Activated T-helper 1 cell treated with anti-CD3 and anti-CD28 coated beads, Interleukin-12 subunit alpha, Interleukin-12 subunit beta, Interleukin-2, Interleukin-4 antibody, amounts not matched to agents 30 ng/mL and 10 ng/mL and 1 ng/mL, durations not matched to agents 14 hours and 24 hours and 36 hours (primary cell): ENCODE measurements around the gene CDH22. TPM values are rescaled to one million over a fixed set of nuclear protein-coding genes. Genes with fewer than 3 reads are reported as not detected.

Experiments
- DNase-seq: peaks from one replicate; pipeline ENCODE4 v3.0.0; 2021; ENCODE audit warnings: low spot score
- H3K27ac Mint-ChIP-seq: one replicate; pipeline ENCODE4 v1.8.0; 2021; ENCODE audit warnings: mild to moderate bottlenecking, mixed read lengths
- H3K27me3 Mint-ChIP-seq: one replicate; pipeline ENCODE4 v1.8.0; 2022; ENCODE audit warnings: mild to moderate bottlenecking, moderate library complexity, mixed read lengths; ENCODE audit not compliant: insufficient read depth
- H3K36me3 Mint-ChIP-seq: one replicate; pipeline ENCODE4 v1.8.0; 2021; ENCODE audit warnings: low read depth, mixed read lengths
- H3K4me1 Mint-ChIP-seq: one replicate; pipeline ENCODE4 v1.8.0; 2021; ENCODE audit warnings: low read depth, mixed read lengths
- H3K4me3 Mint-ChIP-seq: one replicate; pipeline ENCODE4 v1.8.0; 2021; ENCODE audit warnings: mild to moderate bottlenecking, moderate library complexity, mixed read lengths
- H3K9me3 Mint-ChIP-seq: one replicate; pipeline ENCODE4 v1.8.0; 2021; ENCODE audit warnings: mixed read lengths
- intact Hi-C: fragments of 100-400 bp; cut with micrococcal nuclease; formaldehyde crosslinking; loops from one replicate; pipeline ENCODE4 v1.15.1; 2024
- total RNA-seq: library from RNA; stranded (reverse); gene quantifications from 2 replicates; pipeline ENCODE4 v1.2.3, GENCODE V29; 2022

The CDH22 gene
- total RNA-seq, result not detected in 2 replicates

GRCh38 chr20:46308258-46309157, at the start of gene CDH22:
TSS of gene CDH22 (minus strand) at chr20:46308498. CDS start at chr20:46251294, 57,204 bp downstream.
- H3K27me3 Mint-ChIP-seq, result peaks cover 73% of the 10 kb centered on the region
- DNase-seq, result no peak
- intact Hi-C loops, result loop anchor here (1.0 to 10.0 kb wide), 3 partner anchors 54 to 284 kb away; partner anchors contain the start of gene SLC12A5
- H3K9me3 Mint-ChIP-seq, result no peaks in the 10 kb centered on the region
- no peak within 1 kb of the TSS for H3K27ac Mint-ChIP-seq
- H3K4me1 Mint-ChIP-seq, result peaks cover 7% of the 10 kb centered on the region
- H3K4me3 Mint-ChIP-seq, result peak within 1 kb of the TSS; percentile 56
- H3K36me3 Mint-ChIP-seq, result no peaks in the 10 kb centered on the region

GRCh38 chr20:46357030-46357514, 48.8 kb upstream of the CDH22 start:
- Mint-ChIP-seq H3K9me3 (no peaks in the 10 kb centered on the region), H3K4me3 (no peak overlapping the region), H3K36me3 (peaks cover 17% of the 10 kb centered on the region), H3K27me3 (no peaks in the 10 kb centered on the region), H3K27ac (no peak overlapping the region), H3K4me1 (peaks cover 13% of the 10 kb centered on the region)
- no peak for DNase-seq
- intact Hi-C loops, result no loop called here

GRCh38 chr20:46356195-46357029, 48.1 kb upstream of the CDH22 start:
- DNase-seq, result no peak
- no peak overlapping the region for H3K27ac Mint-ChIP-seq

GRCh38 chr20:46355778-46356177, 47.5 kb upstream of the CDH22 start:
- H3K36me3 Mint-ChIP-seq, result peaks cover 16% of the 10 kb centered on the region
- H3K4me3 Mint-ChIP-seq, result no peak overlapping the region
- H3K27ac Mint-ChIP-seq, result no peak overlapping the region
- intact Hi-C loops, result no loop called here
- H3K27me3 Mint-ChIP-seq, result no peaks in the 10 kb centered on the region
- DNase-seq, result no peak
- H3K9me3 Mint-ChIP-seq, result no peaks in the 10 kb centered on the region
- peaks cover 5% of the 10 kb centered on the region for H3K4me1 Mint-ChIP-seq

More at GRCh38 chr20:46356195-46357029, 48.1 kb upstream of the CDH22 start:
- Mint-ChIP-seq H3K4me3 (no peak overlapping the region), H3K27me3 (no peaks in the 10 kb centered on the region), H3K36me3 (peaks cover 17% of the 10 kb centered on the region), H3K4me1 (peaks cover 6% of the 10 kb centered on the region), H3K9me3 (no peaks in the 10 kb centered on the region)
- intact Hi-C loops, result no loop called here

- H3K9me3 Mint-ChIP-seq, result no peaks in the 10 kb centered on the region
- no peak for DNase-seq
- intact Hi-C loops, result no loop called here
- H3K27me3 Mint-ChIP-seq, result no peaks in the 10 kb centered on the region
- peaks cover 19% of the 10 kb centered on the region for H3K36me3 Mint-ChIP-seq
- peaks cover 9% of the 10 kb centered on the region for H3K4me1 Mint-ChIP-seq
- no peak overlapping the region for H3K27ac Mint-ChIP-seq
- no peak overlapping the region for H3K4me3 Mint-ChIP-seq
These were observed 46.8 kb upstream of the CDH22 start for GRCh38 chr20:46354920-46355654.

GRCh38 chr20:46354207-46354555, 45.9 kb upstream of the CDH22 start:
- DNase-seq, result no peak
- Mint-ChIP-seq H3K9me3 (no peaks in the 10 kb centered on the region), H3K4me3 (no peak overlapping the region), H3K27ac (no peak overlapping the region), H3K4me1 (peaks cover 9% of the 10 kb centered on the region), H3K27me3 (no peaks in the 10 kb centered on the region), H3K36me3 (peaks cover 14% of the 10 kb centered on the region)
- intact Hi-C loops, result no loop called here

- no peak for DNase-seq
- H3K4me1 Mint-ChIP-seq, result peaks cover 9% of the 10 kb centered on the region
- no peak overlapping the region for H3K4me3 Mint-ChIP-seq
- H3K27me3 Mint-ChIP-seq, result no peaks in the 10 kb centered on the region
- H3K36me3 Mint-ChIP-seq, result peaks cover 13% of the 10 kb centered on the region
- intact Hi-C loops, result no loop called here
- H3K27ac Mint-ChIP-seq, result no peak overlapping the region
- no peaks in the 10 kb centered on the region for H3K9me3 Mint-ChIP-seq
These were observed 45.4 kb upstream of the CDH22 start for GRCh38 chr20:46353500-46354206.

GRCh38 chr20:46352370-46352938, 44.2 kb upstream of the CDH22 start:
- no peak overlapping the region for H3K4me3 Mint-ChIP-seq
- H3K27ac Mint-ChIP-seq, result no peak overlapping the region
- no peaks in the 10 kb centered on the region for H3K27me3 Mint-ChIP-seq
- intact Hi-C loops, result no loop called here
- H3K9me3 Mint-ChIP-seq, result no peaks in the 10 kb centered on the region
- DNase-seq, result no peak
- H3K36me3 Mint-ChIP-seq, result peaks cover 13% of the 10 kb centered on the region
- H3K4me1 Mint-ChIP-seq, result peaks cover 9% of the 10 kb centered on the region

GRCh38 chr20:46351357-46352058, 43.2 kb upstream of the CDH22 start:
- DNase-seq, result no peak
- intact Hi-C loops, result no loop called here

GRCh38 chr20:46350986-46351267, 42.6 kb upstream of the CDH22 start:
- no peak for DNase-seq
- peak overlapping the region; percentile 55 for H3K27ac Mint-ChIP-seq
- no peaks in the 10 kb centered on the region for H3K9me3 Mint-ChIP-seq
- H3K27me3 Mint-ChIP-seq, result no peaks in the 10 kb centered on the region
- H3K4me3 Mint-ChIP-seq, result no peak overlapping the region
- intact Hi-C loops, result loop anchor here (1.0 kb wide), 1 partner anchor 12 kb away; no protein-coding TSS in a partner anchor
- H3K36me3 Mint-ChIP-seq, result peaks cover 14% of the 10 kb centered on the region
- peaks cover 9% of the 10 kb centered on the region for H3K4me1 Mint-ChIP-seq

More at GRCh38 chr20:46351357-46352058, 43.2 kb upstream of the CDH22 start:
- Mint-ChIP-seq H3K9me3 (no peaks in the 10 kb centered on the region), H3K27ac (peak overlapping the region; percentile 67), H3K4me3 (no peak overlapping the region), H3K36me3 (peaks cover 14% of the 10 kb centered on the region), H3K4me1 (peaks cover 9% of the 10 kb centered on the region), H3K27me3 (no peaks in the 10 kb centered on the region)

- peak overlapping the region; percentile 55 for H3K27ac Mint-ChIP-seq
- H3K4me1 Mint-ChIP-seq, result peaks cover 9% of the 10 kb centered on the region
- intact Hi-C loops, result loop anchor here (1.0 kb wide), 1 partner anchor 13 kb away; no protein-coding TSS in a partner anchor
- no peak overlapping the region for H3K4me3 Mint-ChIP-seq
- H3K27me3 Mint-ChIP-seq, result no peaks in the 10 kb centered on the region
- DNase-seq, result no peak
- peaks cover 14% of the 10 kb centered on the region for H3K36me3 Mint-ChIP-seq
- H3K9me3 Mint-ChIP-seq, result no peaks in the 10 kb centered on the region
These were observed 42.1 kb upstream of the CDH22 start for GRCh38 chr20:46350201-46350985.
